Kasumi-1 (cell line): ENCODE measurements around the gene MDFIC.
A peak's percentile ranks its signal among the peaks of the same experiment; 100 is the strongest.

Source experiments
- DNase-seq, 2 experiments: peaks; one replicate each; lab custom pipeline; 2025; lab: John Stamatoyannopoulos, UW

MDFIC gene

GRCh38 chr7:114952296-114952695, 30.4 kb downstream of the MDFIC start:
- DNase-seq: no peak

GRCh38 chr7:114953724-114954123, 31.8 kb downstream of the MDFIC start:
- DNase-seq: no peak

- no peak for DNase-seq
Measured at GRCh38 chr7:114956702-114957101, 34.8 kb downstream of the MDFIC start.

DNA sequence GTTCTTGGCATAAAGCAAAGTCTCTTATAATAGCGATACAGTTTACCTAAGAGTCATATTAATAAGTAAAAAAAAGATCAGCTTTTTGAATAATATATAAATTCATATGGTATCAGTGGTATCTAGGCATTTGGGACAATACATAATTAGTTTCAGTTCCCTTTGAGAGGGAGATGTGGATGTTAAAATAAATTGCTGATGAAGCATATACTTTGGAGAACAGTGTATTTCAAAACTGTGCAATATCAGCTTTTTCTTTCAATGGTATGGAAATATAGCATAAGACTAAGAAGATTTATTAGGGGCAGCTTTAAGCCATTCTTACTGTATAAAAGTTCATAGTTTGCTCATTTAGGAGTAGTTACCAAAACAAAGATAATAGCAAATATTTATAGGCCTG, 35.5 kb downstream of the MDFIC start:
- no peak for DNase-seq

DNA sequence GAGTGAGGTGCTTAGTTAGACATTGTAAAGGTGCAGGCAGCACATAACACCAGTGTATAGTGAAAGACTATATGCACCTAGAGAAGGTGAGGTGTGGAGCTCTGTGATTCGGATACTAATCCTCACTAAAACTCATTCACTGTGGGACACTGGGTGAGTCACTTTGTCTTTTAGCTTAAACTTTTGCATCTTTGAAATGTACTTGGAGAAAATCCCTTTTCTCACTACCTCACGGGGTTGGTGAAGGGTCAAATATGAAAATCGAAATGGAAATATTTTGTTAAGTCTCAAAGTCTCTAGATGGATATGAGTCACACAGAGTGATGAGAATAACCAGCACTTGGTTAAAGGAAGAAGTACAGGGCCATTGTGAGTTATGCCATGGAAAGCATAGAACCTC, 38.0 kb downstream of the MDFIC start:
- no peak for DNase-seq

GRCh38 chr7:114962441-114962840, 40.5 kb downstream of the MDFIC start:
- DNase-seq: no peak

- DNase-seq: no peak
Measured at GRCh38 chr7:114966156-114966555, 44.3 kb downstream of the MDFIC start.

GRCh38 chr7:114969096-114969495, 47.2 kb downstream of the MDFIC start:
- no peak for DNase-seq

DNA sequence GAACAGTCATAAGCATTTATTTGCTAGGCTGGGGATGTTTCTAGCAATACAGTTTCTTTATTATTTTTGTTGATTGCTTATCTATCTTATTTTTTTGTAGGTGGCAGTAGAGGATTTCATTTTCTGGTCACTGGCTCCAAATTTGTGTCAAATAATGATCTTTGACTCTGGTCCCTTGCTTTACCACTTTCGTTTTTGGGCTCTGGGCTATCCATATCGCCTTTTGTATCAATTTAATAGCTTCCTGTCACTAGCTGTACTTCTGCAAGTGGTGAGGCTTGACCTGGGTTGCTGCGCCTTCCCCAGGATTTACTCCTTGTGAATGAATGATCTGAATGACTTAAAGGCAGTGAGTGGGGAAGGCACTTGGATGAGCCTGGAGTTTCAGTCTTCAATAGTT, 48.4 kb downstream of the MDFIC start:
- DNase-seq: no peak

DNA sequence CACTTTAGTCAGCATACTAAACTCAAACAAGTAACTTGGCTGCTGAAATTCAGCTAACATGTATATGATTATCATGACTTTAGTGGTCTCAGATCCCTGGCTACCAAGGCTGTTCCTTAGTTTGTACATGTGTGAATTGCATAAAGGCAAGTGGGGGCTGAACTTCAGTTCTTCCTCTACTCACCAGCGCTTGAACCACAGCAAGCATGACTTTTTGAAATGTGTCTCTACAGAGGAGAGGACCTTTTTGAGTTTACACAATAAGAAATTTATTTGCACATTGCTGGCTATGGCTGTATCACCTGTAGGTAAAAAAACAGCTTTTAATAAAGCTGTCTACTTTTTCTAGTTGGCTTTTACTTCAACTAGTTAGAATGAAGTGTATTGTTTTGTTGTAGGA, 48.8 kb downstream of the MDFIC start:
- DNase-seq: no peak

- no peak for DNase-seq
Measured at GRCh38 chr7:114972567-114972966, 50.7 kb downstream of the MDFIC start.

DNA sequence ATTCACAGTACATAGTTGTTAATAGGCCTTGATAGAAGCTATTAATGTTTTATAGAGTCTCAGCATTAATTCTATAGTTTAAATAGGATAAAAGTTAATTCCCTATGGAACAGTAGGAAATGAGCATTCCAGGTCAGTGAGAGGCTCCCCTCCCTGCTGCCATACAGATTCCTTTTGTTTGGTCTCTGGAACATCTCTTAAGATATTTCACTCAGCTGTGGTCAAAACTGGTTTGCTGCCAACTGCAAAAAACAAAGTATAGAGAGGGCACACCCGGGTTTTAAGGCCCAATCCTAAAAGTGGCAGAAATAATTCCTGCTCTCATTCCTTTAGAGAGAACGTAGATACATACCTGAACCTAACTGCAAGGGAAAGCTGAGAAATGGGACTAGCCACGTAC, 51.3 kb downstream of the MDFIC start:
- no peak for DNase-seq

GRCh38 chr7:114975401-114975800, 53.5 kb downstream of the MDFIC start:
- no peak for DNase-seq

- no peak for DNase-seq
Measured at GRCh38 chr7:114976666-114977065, 54.8 kb downstream of the MDFIC start.

GRCh38 chr7:114977277-114977676, 55.4 kb downstream of the MDFIC start:
- no peak for DNase-seq

DNA sequence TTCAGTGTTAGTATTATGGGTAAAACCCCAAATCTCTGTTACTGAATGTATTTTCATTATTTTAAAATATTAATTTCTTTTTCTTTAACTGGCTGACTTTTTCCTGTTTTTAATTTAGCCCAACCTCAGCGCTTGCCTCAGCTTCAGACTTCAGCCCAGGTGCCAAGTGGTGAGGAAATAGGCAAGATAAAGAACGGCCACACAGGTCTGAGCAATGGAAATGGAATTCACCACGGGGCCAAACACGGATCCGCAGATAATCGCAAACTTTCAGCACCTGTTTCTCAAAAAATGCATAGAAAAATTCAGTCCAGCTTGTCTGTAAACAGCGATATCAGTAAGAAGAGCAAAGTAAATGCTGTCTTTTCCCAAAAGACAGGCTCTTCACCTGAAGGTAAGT, 57.5 kb downstream of the MDFIC start:
- no peak for DNase-seq

DNA sequence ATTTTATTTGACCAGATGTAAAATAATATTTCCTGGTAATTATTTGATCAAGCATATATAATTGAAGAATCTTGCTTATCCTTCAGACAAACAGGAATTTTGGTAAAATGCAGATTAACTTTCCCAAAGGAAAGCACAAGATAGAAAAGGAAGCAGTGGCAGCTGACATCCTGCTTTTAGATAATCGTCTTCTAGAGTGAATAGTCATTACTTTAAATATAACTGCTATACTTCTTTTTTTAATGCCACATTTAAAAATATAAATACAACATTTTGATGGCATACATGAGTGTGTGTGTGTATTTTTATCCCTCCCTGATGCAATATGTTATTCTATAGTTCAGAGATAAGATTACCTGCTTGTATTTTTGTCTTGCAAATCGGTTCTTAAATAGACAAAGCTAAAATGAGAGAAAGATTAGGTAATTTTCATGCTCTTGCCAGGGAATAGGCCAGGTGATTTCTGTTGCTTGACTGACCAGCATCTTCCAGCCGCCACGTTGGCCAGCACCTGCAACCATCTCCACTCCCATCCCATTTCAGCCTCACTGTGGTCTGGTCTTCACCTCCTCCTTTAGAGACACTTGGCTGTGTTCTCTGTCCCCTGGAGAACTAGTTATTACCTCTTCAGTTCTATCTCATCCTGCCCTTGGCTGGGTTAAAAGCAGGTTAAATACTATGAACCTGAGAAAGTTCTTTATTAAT, 58.1 kb downstream of the MDFIC start:
- DNase-seq: no peak

DNA sequence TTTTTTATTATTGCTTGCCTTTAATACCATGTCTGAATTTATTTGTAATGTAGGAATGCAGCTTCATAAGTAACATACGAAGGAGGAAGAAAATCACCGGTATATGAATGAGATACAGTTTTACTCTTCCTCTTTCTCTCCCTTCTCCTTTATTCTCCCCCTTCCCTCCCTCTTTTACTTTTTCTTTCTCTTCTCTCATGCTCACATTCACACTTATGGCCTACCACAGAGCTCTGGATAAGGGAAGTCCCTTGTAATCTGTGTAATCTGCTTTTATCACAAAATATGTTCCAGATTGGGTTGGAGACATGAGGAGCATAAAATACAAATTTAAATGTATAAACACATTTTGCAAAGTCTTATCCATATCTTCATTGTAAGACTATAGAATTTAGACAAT, 59.4 kb downstream of the MDFIC start:
- DNase-seq: no peak

- DNase-seq: no peak
Measured at GRCh38 chr7:114985116-114985715, 63.3 kb downstream of the MDFIC start.

GRCh38 chr7:114986190-114987180, 64.6 kb downstream of the MDFIC start:
- DNase-seq: no peak

- no peak for DNase-seq
Measured at GRCh38 chr7:114988026-114988425, 66.1 kb downstream of the MDFIC start.

GRCh38 chr7:114988755-114989375, 67.0 kb downstream of the MDFIC start:
- DNase-seq: peak in 1 of 2 experiments; percentile 21
